DMS153 treated with DMSO at 0.1 percent for 48 hours (cell line): Measurements from ENCODE around the gene CARD10.
"Not testable (repeated sequence)": the region's sequence is repeated elsewhere in the genome, so short reads cannot be mapped to it uniquely, and the experiment has no call there.

Source experiments
- DNase-seq: peaks from one replicate; lab custom pipeline; 2025; ENCODE audit not compliant: unreplicated experiment; lab: John Stamatoyannopoulos, UW

Gene CARD10

DNA sequence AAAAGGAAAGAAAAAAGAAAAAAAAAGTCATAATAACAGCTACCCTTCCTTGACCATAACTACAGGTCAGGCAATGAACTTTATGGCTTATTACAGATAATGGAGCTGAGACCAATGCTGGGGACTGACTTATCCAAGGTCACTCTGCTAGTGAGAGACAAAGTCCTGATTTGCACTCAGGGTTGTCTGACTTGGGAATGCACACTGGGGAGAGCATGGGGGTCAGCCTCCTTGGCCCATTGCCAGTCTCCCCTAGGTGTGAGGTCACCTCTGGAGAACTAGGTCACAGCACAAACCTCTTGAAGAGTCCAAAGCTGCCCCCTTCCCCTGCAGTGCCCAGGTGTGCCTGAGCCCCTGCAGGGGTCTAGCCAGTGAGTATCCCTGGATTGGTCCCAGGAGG is 35.8 kb upstream of the CARD10 start:
- no peak for DNase-seq

DNA sequence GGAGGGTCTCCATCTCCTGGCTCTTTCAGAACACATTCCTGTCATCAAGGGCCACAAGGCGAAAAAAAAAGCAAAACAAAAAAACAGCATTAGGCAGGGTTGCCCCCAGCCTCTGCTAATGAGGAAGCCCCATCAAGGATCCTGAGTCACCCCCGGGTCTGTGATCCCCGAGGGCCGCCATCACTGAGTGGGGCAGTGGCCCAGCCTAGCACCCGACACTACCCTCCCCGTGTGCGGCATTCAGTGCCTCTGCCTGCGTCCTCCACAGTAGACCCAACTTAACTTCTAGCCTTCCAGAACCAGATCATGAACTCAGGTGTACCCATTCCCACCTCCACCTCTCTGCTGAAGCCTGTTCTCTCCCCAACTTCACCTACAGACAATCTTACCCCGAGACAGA is 34.5 kb upstream of the CARD10 start:
- no peak for DNase-seq

DNA sequence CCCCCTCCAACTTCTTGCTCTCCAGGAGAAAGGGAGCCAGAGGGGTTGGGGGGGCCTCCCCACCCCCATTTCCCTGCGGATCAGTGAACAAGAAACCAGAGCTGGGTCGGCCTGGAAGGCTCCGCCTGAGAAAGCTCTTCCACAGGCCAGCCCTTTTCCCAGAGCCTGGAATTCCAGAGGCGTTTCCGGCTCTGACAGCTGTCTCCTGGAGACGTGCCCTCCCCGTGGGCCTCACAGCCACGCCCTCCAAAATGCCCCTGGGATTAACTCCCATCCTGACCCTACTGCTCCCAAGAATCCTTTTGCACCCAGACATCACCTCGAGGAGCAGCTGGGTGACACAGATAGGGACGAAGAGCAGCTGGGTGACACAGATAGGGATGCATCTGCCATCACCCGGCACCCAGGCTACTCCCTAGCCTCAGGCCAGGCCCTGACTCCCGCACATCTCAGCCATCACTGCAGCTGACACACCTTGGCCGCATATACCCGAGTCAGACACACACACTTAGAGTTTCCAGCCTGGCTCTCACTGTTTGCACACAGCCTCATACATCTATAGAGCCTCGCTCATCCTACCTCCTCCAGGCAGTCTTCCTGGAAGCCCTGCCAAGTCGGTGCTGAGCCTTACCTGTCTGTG is 33.4 kb upstream of the CARD10 start:
- no peak for DNase-seq

DNA sequence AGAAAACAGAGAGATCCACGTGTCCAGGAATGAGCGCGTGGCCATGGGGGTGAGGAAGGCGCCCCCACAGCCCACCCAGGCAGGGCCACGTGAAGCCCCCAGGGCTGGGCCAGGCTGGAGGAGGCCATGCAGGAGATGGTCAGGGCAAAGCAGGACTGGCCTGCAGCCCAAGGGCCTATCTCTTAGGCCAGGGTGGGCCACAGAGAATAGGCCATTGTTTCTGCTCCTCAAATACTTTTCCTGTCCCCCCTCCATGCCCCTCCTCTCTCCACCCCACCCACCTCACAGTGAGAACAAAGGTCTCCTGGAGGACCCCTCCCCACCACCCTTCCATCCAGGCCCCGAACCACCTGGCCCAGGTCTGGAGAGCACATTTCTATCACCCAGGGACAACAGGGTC is 32.8 kb upstream of the CARD10 start:
- no peak for DNase-seq

DNA sequence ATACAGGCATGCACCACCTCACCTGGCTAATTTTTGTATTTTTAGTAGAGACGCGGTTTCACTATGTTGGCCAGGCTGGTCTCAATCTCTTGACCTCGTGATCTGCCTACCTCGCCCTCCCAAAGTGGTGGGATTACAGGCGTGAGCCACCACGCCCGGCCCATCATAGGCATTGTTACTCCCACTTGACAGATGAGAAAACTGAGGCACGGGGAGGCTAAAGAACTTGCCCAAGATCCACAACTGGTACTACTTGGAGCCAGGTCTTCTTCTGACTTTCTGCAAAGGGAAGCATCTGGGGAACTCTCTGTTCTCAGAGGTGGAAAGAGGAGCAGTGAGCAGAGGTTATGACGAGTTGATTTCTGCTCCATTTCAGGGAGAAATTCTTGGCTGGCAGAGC is 31.7 kb upstream of the CARD10 start:
- not testable (repeated sequence) for DNase-seq

DNA sequence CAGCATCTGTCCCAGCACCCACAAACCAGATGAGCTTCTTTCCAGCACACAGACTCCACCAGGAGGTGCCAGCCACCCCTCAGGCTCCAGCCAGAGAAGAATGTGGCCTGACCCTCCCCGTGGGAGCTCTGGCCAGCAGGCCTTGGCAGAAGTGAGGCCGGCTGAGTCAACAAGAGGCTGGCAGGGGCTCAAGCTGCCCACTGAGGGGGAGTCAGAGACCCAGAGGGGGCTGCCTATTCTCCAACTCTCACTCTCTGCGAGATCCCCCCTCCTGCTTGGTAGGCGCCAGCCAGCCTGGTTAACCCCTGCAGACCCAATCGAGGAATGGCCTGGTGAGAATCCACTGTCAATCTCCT is 30.5 kb upstream of the CARD10 start:
- no peak for DNase-seq

DNA sequence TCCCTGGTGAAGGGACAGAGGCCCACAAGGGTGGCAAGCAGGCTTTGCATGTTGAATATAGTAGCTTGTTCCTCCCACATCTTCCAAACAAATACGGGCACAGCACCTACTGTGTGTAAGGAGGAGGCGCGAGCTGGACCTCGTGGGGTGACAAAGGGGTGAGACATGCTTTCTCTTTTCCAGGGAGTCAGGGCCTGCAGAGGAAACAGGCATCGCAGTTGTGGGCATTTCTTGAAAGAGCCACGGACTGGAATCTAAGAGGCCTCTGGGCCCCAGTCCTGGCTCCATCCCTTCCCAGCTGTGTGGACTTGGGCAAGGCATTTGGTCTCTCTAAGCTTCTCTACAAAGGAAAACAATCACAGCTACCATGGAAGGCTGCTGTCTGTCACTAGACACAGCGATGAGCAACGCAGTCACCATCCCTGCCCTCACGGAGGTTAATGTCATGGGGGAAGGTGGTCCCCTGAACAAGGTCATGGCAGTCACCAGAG is 28.1 kb upstream of the CARD10 start:
- DNase-seq, result no peak

DNA sequence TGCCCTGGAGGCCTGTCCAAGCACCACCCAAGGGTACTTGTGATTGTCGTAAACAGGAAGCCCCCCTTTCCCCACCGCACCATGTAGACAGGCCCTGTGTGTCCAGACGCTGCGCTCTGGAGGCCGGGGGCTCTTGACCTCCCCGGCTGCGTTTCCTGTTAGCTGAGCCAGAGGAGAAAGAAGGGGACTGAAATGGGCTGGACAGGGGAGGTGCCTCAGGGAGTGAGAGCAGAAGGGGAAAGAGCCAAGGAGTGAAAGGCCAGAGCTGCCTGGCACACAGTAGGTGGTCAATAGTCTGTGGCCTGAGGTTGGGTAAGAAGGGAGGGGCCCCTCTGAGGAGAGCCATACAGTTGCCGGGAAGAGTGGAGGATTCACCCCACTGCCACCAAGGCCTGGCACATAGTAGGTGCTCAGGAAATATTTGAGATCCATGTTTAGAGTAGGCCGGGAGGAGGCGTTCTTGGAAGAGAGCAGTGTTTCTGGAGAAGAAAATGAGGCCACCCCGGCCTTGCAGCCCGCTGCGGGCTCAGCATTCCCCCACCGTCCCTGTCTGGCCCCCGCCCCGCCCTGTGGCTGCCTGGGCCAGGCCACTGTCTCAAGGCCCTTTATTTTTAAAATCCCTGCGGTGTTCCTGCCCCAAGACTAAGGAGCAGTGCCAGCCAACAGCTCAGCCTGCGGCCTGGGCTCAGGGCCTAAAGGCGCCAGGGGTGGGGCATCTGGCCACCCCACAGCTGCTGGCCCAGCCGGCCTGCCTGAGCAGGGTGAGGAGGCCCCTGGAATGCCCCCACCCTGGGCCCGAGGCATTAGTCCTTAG is 27.4 kb upstream of the CARD10 start:
- no peak for DNase-seq

DNA sequence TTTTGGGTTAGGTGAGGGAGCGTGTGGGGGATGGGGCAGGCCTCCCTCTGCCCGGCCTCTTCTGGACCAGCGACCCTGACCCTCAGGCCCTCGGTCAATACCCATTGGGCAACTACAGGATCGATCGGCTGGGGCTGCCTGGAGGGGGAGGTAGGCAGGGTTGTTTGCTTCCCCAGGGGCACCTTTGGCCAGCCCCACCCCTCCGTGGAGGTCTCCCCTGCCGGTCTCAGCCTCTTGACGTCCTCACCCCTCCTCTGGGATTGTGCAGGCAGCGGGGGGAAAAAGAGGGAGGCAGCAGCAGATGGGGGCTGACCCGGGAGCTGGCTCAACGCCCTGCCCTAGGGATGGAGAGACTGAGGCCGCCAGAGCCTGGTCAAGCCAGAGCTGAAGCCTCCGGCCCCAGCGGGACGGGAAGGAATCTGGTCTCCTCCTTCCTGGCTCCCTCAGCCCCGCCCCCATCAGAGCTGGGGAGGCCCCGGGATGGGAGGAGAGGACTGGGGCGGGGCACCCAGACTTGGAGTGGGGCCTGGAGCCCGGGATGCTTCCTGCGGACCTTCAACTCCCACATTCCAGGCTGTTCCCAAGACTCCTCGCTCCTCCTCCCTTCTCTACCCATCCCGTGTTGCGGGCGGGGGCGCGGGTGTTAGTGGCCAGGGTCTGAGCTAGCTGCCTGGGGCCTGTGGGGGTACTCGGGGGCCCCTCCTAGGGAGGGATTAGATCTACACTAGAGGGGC is 26.7 kb upstream of the CARD10 start:
- no peak for DNase-seq

DNA sequence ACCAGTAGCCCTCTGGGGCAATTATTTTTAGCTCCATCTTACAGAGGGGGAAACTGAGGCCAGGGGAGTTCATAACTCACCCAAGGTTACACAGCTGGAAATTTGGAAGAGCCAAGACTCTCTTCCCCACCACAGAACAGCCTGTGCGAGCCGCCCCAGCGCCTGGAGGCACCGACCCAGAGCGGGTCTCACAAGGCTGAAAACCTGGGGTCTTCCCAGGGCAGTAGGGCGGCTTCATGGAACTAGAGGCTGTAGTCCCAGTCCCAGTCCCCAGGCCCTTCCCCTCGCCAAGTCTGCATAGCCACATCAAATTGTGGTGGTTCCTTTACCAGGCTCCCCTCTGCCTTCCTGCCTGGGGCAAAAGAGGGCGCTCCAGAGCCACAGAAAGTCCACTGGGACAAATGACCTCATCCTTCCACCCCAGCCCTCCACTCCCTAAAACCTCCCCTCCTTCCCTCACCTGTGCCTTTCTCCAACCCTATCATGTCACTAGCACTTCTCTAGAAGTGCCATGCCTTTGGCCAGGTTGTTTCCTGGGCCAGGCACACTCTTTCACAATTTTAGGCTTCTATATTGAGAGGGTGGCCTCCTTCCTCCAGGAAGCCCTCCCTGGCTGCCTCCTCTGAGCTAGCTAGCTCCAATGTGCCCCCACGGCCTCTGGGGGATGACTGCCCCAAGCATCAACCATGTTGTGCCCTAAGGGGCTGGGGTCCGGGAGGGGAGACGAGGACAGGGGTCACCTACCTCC is 25.9 kb upstream of the CARD10 start:
- no peak for DNase-seq

DNA sequence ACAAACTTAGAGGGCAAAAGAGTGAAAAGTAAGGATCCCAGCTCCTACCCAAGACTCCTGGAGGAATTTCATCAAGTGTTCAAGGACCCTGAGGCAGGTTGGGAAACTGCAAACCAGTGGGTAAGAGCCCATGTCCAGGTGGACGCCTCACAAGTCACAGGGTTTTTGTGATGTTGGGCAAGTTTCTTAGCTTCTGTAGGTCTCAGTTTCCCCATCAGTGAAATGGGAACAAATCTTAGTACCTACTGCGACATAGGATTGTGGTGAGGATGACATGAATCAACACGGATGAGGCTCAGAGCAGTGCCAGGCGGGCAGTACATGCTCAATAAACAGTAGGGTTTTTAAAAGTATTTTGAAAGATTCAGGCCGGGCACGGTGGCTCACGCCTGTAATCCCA is 23.7 kb upstream of the CARD10 start:
- no peak for DNase-seq

DNA sequence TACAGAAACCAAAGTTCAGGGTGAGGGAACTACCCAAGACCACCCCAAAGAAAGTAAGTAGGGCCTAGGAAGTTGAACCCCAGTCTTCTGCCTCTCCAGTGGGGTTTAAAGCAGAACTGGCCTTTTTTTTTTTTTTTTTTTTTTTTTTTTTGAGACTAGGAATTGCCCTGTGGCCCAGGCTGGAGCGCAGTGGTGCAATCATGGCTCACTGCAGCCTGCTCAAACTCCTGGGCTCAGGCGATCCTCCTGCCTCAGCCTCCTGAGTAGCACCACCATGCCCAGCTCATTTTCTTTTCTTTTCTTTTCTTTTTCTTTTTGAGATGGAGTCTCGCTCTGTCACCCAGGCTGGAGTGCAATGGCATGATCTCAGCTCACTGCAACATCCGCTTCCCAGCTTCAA is 23.2 kb upstream of the CARD10 start:
- not testable (repeated sequence) for DNase-seq

DNA sequence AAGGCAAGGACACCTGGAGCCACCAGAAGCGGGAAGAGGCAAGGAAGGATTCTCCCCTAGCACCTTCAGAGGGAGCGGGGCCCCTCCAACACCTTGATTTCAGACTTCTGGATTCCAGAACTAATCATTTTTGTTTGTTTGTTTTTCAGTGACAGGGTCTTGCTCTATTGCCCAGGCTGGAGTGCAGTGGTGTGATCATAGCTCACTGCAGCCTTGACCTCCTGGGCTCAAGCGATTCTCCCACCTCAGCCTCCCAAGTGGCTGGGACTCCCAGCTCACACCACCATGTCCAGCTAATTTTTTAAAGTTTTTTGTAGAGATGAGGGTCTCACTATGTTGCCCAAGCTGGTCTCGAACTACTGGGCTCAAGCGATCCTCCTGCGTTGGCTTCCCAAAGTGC is 20.6 kb upstream of the CARD10 start:
- DNase-seq, result not testable (repeated sequence)

DNA sequence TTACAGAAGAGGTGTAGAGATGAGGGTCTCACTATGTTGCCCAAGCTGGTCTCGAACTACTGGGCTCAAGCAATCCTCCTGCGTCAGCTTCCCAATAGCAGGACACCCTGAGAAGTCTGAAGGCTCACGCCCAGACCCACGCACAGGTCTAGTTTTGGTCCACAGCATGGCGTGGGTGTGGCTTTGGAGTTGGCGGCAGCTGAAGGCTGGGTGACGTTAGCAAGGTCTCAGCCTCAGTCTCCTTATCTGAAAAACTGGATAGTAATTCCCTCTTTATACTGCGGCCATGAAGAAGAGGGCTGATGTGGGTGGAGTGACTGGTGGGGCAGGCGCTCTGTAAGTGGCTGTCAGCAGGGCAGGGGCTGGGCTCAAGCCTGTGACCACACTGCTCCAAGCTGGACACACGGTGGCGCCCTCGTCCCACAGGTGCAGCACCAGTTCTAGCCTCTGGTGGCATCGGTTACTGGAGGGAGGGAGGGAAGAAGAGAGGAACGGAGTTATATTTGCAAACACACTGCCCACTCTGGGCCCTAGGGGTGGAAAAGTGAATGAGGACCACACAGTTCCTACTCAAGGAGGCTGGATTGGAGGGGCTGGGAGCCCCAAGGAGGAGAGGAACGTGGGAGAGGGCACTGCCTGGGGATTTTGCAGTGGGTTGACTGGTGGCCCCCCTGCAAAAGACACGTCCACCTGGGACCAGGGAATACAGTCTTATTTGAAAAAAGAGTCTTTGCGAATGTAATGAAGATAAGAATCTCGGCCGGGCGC is 19.6 kb upstream of the CARD10 start:
- DNase-seq, result peak; percentile 65

DNA sequence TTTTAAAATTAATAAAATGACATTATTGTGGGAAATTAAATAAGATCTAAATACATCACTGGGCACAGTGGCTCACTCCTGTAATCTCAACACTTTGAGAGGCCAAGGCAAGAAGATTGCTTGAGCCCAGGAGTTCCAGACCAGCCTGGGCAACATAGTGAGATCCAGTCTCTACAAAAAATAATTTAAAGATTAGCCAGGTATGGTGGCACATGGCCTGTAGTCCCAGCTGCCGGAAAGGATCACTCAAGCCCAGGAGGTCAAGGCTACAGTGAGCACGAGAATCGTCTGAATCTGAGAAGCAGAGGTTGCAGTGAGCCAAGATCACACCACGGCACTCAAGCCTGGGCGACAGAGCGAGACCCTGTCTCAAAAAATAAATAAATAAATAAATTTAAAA is 15.9 kb upstream of the CARD10 start:
- DNase-seq, result no peak

DNA sequence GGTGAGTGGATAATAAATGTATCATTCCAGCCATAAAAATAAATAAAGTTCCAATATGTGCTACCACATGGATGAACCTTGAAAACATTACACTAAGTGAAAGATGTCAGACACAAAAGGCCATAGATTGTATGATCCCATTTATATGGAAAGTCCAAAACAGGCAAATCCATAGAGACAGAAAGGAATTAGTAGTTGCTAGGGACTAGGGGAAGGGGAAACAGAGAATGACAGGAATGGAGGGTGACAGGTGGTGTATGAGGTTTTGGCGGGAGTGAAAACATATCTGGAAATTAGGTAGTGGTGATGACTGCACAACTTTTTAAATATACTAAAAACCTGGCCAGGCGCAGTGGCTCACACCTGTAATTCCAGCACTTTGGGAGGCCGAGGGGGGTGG is 15.2 kb upstream of the CARD10 start:
- DNase-seq, result no peak

DNA sequence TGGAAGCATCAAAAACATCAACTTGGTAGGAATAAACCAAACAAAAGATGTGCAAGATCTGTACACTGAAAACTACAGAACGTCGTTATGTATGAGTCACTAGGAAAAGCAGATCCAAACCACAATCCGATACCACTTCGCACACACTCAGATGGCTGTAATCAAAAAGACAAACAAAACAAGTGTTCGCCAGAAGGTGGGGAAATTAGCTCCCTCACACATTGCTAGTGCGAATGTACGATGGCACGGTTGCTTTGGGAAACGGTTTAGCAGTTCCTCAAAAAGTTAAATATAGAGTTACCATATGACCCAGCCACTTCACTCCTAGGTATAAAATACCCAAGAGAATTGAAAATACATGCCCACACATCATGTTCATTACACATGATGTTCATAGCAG is 14.8 kb upstream of the CARD10 start:
- no peak for DNase-seq

DNA sequence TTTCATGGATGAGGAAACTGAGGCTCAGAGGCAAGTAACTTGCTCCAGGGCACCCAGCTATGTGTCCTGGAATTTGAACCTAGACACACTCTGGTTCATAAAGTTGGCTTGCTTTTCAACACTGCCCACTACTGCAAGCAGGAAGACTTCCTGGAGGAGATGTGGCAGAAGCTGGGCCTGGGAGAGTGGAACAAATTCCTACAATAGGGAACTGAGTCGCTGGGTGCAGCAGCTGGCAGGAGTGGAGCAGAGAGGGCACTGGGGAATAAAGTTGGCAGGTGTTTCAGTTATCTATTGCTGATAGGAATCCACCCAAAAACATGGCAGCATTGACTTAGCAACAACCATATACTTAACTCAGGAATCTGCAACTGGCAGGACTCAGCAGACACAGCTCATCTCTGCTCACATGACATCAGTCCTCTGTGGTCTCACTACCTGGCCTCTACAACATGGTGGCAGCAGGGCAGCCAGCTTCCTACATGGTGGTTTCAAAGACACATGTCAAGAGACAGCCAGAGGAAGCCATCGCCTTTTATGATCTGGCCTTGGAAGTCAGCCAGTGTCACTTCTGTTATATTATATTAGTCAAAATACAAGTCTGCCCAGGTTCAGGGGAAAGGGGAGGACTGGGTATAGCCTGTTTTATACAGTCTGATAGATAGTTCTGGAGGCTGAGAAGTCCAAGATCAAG is 10.6 kb upstream of the CARD10 start:
- DNase-seq, result peak; percentile 13

DNA sequence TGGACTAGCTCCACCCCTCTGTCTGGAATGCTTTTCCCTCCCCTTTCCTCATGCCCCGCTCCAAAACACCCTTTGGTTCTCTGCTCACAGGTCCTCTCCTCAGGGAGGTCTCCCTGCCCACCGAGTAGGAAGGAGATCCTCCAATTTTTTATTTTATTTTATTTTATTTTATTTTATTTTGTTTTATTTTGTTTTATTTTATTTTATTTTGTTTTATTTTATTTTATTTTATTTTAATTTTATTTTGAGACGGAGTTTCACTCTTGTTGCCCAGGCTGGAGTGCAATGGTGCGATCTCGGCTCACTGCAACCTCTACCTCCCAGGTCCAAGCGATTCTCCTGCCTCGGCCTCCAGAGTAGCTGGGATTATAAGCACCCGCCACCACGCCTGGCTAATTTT is 8.7 kb upstream of the CARD10 start:
- not testable (repeated sequence) for DNase-seq
